Effector CD8-positive, alpha-beta T cell (primary cell): ENCODE data around the gene HELQ.
"Not testable (repeated sequence)": the region's sequence is repeated elsewhere in the genome, so short reads cannot be mapped to it uniquely, and the experiment has no call there.

Experiments used
- DNase-seq: peaks from one replicate; lab custom pipeline; 2025; lab: John Stamatoyannopoulos, UW
- total RNA-seq, 4 experiments: gene quantifications; one replicate each; lab custom pipeline; 2026; lab: John Stamatoyannopoulos, UW

HELQ gene, protein sequence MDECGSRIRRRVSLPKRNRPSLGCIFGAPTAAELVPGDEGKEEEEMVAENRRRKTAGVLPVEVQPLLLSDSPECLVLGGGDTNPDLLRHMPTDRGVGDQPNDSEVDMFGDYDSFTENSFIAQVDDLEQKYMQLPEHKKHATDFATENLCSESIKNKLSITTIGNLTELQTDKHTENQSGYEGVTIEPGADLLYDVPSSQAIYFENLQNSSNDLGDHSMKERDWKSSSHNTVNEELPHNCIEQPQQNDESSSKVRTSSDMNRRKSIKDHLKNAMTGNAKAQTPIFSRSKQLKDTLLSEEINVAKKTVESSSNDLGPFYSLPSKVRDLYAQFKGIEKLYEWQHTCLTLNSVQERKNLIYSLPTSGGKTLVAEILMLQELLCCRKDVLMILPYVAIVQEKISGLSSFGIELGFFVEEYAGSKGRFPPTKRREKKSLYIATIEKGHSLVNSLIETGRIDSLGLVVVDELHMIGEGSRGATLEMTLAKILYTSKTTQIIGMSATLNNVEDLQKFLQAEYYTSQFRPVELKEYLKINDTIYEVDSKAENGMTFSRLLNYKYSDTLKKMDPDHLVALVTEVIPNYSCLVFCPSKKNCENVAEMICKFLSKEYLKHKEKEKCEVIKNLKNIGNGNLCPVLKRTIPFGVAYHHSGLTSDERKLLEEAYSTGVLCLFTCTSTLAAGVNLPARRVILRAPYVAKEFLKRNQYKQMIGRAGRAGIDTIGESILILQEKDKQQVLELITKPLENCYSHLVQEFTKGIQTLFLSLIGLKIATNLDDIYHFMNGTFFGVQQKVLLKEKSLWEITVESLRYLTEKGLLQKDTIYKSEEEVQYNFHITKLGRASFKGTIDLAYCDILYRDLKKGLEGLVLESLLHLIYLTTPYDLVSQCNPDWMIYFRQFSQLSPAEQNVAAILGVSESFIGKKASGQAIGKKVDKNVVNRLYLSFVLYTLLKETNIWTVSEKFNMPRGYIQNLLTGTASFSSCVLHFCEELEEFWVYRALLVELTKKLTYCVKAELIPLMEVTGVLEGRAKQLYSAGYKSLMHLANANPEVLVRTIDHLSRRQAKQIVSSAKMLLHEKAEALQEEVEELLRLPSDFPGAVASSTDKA
- 35.8 to 54.4 (median 47.3) reads per million in 4 experiments for total RNA-seq

- peak; percentile 93 for DNase-seq
These were observed at the start of gene HELQ, which contains the start of gene MRPS18C for GRCh38 chr4:83455281-83456183. HELQ (minus strand) TSS chr4:83455823; CDS start chr4:83455693, 130 bp downstream. MRPS18C (plus strand) TSS chr4:83456058; CDS start chr4:83456078, 20 bp downstream.

GRCh38 chr4:83504996-83505395 is 49.4 kb upstream of the HELQ start:
- DNase-seq, result no peak

DNA sequence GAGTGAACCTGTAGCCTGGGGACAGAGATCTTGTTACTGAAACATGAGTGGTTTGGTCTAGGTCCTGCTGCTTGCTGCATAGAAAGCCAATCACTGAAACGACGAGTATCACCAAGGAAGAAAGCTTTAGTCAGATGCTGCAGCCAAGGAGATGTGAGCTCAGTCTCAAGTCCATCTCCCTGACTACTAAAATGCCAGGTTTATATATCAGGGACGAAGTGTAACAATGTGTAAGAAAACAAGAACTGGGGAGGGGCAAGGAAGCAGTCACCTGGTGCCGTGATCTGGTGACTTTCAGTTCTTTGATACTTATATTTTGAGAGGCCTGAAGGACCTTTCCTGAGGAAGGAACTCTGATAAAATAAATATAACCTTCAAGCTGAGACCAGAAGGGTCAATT is 48.9 kb upstream of the HELQ start:
- DNase-seq, result no peak

- DNase-seq, result no peak
These were observed 48.4 kb upstream of the HELQ start for GRCh38 chr4:83503974-83504373.

DNA sequence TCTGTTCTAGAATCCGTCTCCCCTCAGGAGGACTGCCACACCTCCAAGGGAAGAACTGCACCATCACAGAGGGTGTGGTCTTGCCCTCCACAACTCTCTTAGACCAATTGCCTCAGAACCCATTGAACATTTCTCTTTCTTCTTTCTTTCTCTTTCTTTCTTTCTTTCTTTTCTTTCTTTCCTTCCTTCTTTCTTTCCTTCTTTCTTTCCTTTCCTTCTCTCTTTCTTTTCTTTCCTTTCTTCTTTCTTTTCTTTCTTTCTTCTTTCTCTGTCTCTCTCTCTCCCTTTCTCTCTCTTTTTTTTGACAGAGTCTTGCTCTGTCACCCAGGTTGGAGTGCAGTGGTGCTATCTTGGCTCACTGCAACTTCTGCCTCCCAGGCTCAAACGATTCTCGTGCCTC is 46.0 kb upstream of the HELQ start:
- DNase-seq, result not testable (repeated sequence)

- DNase-seq, result no peak
These were observed 42.6 kb upstream of the HELQ start for GRCh38 chr4:83498187-83498586.

GRCh38 chr4:83496085-83496917 is 40.7 kb upstream of the HELQ start:
- DNase-seq, result not testable (repeated sequence)

- DNase-seq, result no peak
These were observed 35.3 kb upstream of the HELQ start for GRCh38 chr4:83490876-83491450.

DNA sequence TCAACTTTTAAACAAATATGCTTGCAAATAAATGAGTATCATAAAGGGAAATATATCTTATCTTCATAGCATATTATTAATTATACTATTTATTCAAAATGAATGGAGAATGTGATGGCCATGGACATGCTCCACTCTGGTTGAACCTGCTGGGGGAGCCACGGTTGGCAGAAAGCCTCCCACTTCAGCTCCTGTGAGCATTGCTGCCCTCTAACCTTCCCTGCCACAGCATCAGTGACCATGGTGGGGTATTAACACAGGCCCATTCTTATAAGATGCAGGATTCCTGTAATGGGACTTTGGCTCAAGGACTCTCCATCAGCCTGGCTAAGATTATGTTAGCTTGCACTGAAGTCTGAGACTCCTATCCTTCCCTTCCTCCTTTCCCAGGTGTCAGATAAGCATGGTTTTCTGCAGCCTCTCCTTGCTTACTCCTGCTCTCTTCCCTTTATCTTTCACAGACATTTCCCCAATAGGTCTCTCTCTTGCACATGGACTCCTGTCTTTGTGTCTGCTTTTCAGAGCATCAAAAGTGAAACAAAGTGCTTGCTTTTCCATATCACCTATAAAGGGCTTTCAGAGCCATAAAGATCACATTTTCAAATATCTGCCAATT is 34.2 kb upstream of the HELQ start:
- no peak for DNase-seq

DNA sequence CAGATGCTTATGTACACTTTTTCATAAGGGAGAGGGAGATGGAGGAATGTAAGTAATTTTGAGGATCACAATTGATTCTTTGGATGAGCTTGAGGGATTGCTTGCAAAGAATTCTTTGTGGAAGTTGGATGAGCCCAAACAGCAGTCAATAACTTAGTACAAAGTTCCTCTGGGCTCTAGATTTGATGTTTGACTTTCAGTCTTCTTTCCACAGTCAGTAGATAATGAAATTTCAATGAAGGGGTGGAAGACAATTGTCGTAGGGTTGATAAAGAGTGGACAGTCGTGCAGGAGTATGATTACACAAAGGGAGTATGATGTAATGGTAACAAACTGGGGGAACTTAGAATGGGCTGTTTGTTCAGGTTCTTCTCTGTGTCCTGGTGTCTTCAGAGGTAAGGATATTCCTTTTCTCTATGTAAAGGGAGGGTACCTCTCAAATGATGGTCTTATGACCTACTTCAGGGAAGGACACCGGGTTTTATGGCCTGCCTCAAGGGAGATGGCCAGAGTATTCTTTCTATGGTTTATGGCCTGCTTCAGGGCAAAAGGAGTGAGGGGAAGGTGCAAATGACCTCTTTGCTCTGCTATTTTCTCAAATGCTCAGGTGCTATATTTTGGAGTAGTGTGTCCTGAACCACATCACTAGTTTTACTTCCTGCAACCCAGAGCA is 31.0 kb upstream of the HELQ start:
- no peak for DNase-seq

- DNase-seq, result peak; percentile 91
These were observed 29.2 kb upstream of the HELQ start, which contains the start of gene ABRAXAS1 for GRCh38 chr4:83484500-83485461. ABRAXAS1 (minus strand) TSS chr4:83485100; CDS start chr4:83485072, 28 bp downstream.

- DNase-seq, result no peak
These were observed 18.3 kb upstream of the HELQ start for GRCh38 chr4:83473966-83474365.

DNA sequence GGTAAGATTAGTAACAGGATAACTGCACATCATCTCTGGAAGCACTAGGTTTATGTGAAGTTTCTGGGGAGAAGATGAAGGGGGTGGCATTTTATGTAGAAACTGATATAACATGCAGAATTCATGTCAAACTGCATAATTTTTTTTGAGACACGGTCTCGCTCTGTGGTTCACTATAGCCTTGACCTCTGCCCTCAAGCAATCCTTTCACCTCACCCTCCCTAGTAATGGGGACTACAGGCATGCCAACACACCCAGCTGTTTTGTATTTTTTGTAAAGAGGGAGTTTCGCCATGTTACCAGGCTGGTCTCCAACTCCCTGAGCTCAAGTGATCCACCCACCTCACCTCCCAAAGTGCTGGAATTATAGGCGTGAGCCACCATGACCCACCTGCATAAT is 17.8 kb upstream of the HELQ start:
- DNase-seq, result no peak

GRCh38 chr4:83456184-83456501 is 520 bp upstream of the HELQ start:
- no peak for DNase-seq

- no peak for DNase-seq
These were observed 937 bp downstream of the HELQ start for GRCh38 chr4:83454686-83455085.

GRCh38 chr4:83449009-83449408 is 6.6 kb downstream of the HELQ start:
- DNase-seq, result no peak

- DNase-seq, result no peak
These were observed 14.7 kb downstream of the HELQ start for GRCh38 chr4:83440899-83441298.
